GM12891 (cell line): ENCODE data around the gene OPN1SW.

Experiments used
- POLR2A ChIP-seq: IDR thresholded peaks from 2 replicates; pipeline ENCODE4 v1.6.1; 2011; ENCODE audit warnings: low read depth, low read length, control low read depth
- POLR2AphosphoS5 ChIP-seq: IDR thresholded peaks from 2 replicates; pipeline ENCODE4 v1.6.1; 2011; ENCODE audit warnings: low read depth, low read length, control low read depth
- POU2F2 ChIP-seq: IDR thresholded peaks from 2 replicates; pipeline ENCODE4 v1.6.1; 2011; ENCODE audit warnings: low read depth, mild to moderate bottlenecking, control low read depth, low read length, moderate library complexity
- TAF1 ChIP-seq: IDR thresholded peaks from 2 replicates; pipeline ENCODE4 v1.6.1; 2011; ENCODE audit warnings: low read depth, low read length, control low read depth

DNA sequence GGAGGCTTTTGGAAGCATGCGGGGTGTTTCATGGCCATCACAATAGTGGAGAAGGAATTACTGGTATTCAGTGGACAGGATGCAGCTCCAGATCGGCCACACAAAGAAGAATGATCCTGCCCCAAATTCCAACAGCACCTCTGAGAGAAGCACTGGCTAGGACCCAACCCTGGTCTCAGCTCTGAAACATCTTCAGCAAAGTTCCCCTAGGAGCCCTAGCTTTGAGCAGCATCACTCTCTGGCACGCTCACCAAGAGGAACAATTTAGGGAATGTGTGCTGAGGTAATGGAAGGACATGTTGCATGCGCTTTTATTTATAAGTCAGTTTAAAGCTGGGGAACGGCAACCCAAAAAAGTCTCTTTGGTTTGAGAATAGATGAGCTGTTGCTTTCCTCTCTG lies 5.5 kb upstream of the OPN1SW start:
- no peak for TF ChIP-seq POLR2AphosphoS5
- no peak for TF ChIP-seq POLR2A
- TF ChIP-seq TAF1: no peak
- TF ChIP-seq POU2F2: no peak
